Measurements from ENCODE around the gene PFN1. TPM values are rescaled to one million over a fixed set of nuclear protein-coding genes. Genes with fewer than 3 reads are reported as not detected.
A peak's percentile ranks its signal among the peaks of the same experiment; 100 is the strongest.

Gene PFN1
- total and polyA plus RNA-seq, 2 of the 8 experiments (the other 6 are each of a cell fraction or from before 2014, with no cell fraction given): 1,355 to 1,949 TPM

DNA sequence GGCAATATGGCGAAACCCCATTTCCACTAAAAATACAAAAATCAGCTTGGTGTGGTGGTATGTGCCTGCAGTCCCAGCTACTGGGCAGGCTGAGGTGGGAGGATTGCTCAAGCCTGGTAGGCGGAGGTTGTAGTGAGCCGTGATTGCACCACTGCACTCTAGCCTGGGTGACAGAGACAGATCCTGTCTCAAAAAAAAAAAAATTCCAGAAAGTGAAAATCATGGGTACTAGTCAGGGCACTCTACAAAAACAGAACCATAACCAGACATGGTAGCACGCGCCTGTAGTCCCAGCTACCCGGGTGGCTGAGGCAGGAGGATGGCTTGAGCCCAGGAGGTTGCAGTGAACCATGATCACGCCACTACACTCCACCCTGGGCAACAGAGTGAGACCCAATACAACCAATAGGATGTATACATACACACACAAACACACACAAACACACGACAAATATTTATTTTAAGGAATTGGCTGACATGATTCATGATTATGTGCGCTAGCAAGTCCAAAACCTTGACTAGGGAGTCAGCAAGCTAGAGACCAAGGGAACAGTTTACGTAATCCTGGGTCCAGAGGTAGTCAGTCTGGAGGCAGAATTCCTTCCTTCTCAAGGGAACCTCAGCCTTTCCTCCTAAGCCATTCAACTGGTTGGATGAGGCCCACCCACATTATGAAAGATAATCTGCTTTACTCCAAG lies 27.8 kb downstream of the PFN1 start:
- FAIRE-seq: no peak
- TF ChIP-seq, protein P1, sequence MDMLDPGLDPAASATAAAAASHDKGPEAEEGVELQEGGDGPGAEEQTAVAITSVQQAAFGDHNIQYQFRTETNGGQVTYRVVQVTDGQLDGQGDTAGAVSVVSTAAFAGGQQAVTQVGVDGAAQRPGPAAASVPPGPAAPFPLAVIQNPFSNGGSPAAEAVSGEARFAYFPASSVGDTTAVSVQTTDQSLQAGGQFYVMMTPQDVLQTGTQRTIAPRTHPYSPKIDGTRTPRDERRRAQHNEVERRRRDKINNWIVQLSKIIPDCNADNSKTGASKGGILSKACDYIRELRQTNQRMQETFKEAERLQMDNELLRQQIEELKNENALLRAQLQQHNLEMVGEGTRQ (IDR thresholded peaks at IDR 0.05; ENCODE audit: low read length): no peak
- TF ChIP-seq SUZ12 (IDR thresholded peaks at IDR 0.05; ENCODE audit: low read length): no peak
- TF ChIP-seq TCF12 (IDR thresholded peaks at IDR 0.05; ENCODE audit: low read depth, low read length): no peak
- TF ChIP-seq RFX5 (IDR thresholded peaks at IDR 0.05; ENCODE audit: borderline replicate concordance, low read depth, low read length): no peak
- TF ChIP-seq KDM4A (IDR thresholded peaks at IDR 0.05; ENCODE audit: low read depth, low read length, severe bottlenecking): no peak
- no peak for TF ChIP-seq BCL11A (IDR thresholded peaks at IDR 0.05; ENCODE audit: low read depth in 2 of 2, low read length in 2 of 2)
- no peak for TF ChIP-seq GTF2F1 (IDR thresholded peaks at IDR 0.05; ENCODE audit: borderline replicate concordance, low read depth, low read length)
- no peak for TF ChIP-seq BRCA1 (IDR thresholded peaks at IDR 0.05; ENCODE audit: low read depth, low read length)
- no peak for TF ChIP-seq RBBP5 (IDR thresholded peaks at IDR 0.05; ENCODE audit: borderline replicate concordance, low read depth, low read length)
- no peak for TF ChIP-seq KDM5A (IDR thresholded peaks at IDR 0.05; ENCODE audit: low read length)
- no peak for TF ChIP-seq PHF8 (conservative IDR thresholded peaks at IDR 0.05; ENCODE audit: low read depth, low read length)

More for the DNA sequence above, 27.8 kb downstream of the PFN1 start:
- Histone ChIP-seq H4K20me1 (replicated peaks in 1 of 2; ENCODE audit: control insufficient read depth in 1 of 2, insufficient read depth in 2 of 2, low read length in 2 of 2) (no peaks in the 10 kb centered on the region), H3K18ac (ENCODE audit: extremely low read depth, low read length) (no peak overlapping the region), H3K4me2 (ENCODE audit: insufficient read depth in 1 of 2, low read depth in 2 of 2, low read length in 2 of 2) (no peak overlapping the region), H3K4me1 (replicated peaks in 1 of 4; ENCODE audit: control insufficient read depth in 3 of 4, insufficient read depth in 4 of 4, low read length in 3 of 4) (peaks cover 0 to 5% (median 1%) of the 10 kb centered on the region in 4 experiments; a peak in 2 of 7 replicates), H2BK20ac (ENCODE audit: low read length) (no peak overlapping the region), H3K79me2 (ENCODE audit: control insufficient read depth in 1 of 2, insufficient read depth in 2 of 2, low read length in 2 of 2) (no peaks in the 10 kb centered on the region), H2BK12ac (ENCODE audit: low read depth, low read length) (no peak overlapping the region), H3K23ac (ENCODE audit: insufficient read length) (no peak overlapping the region), H3K9ac (replicated peaks in 1 of 4; ENCODE audit: extremely low read depth in 1 of 4, low read depth in 3 of 4, low read length in 3 of 4) (no peak overlapping the region), H3K36me3 (ENCODE audit: control insufficient read depth in 2 of 4, insufficient read depth in 4 of 4, low read length in 3 of 4) (no peaks in the 10 kb centered on the region), H3K4ac (replicated peaks; ENCODE audit: insufficient read length, low read depth, low read length) (peak overlapping the region; percentile 69), H4K8ac (ENCODE audit: extremely low read depth, insufficient read depth, low read length) (no peak overlapping the region), H2BK5ac (ENCODE audit: low read depth, low read length) (no peak overlapping the region), H3K4me3 (ENCODE audit: extremely low read depth in 1 of 4, insufficient read depth in 2 of 4, low read depth in 3 of 4, low read length in 4 of 4) (no peak overlapping the region), H3K14ac (ENCODE audit: insufficient read length) (no peak overlapping the region), H2AK5ac (ENCODE audit: low read depth, low read length) (peak overlapping the region; percentile 1; the same call in 1 of the 2 replicates), H3K56ac (replicated peaks; ENCODE audit: insufficient read length, low read depth, low read length) (no peak overlapping the region), H3K79me1 (ENCODE audit: low read depth, low read length) (no peaks in the 10 kb centered on the region), H2AFZ (ENCODE audit: low read length) (no peak overlapping the region), H3K27ac (ENCODE audit: low read depth, low read length) (no peak overlapping the region), H3K9me3 (ENCODE audit: insufficient read depth in 2 of 2, low read depth in 1 of 2, low read length in 1 of 2) (no peaks in the 10 kb centered on the region), H3K27me3 (replicated peaks in 1 of 4; ENCODE audit: control insufficient read depth in 3 of 4, extremely low read depth in 1 of 4, insufficient read depth in 3 of 4, low read length in 3 of 4) (no peaks in the 10 kb centered on the region), H3K23me2 (ENCODE audit: low read depth, low read length) (no peaks in the 10 kb centered on the region), H4K91ac (replicated peaks; ENCODE audit: insufficient read length, low read length) (no peak overlapping the region), H2BK120ac (replicated peaks; ENCODE audit: low read depth, low read length) (no peak overlapping the region), H4K5ac (ENCODE audit: insufficient read length, low read depth, low read length) (no peak overlapping the region), H2BK15ac (ENCODE audit: low read length) (no peak overlapping the region)
- DNase-seq (ENCODE audit: low read depth in 1 of 2, low spot score in 2 of 2): no peak
- WGBS, 2 experiments (ENCODE audit: extremely low coverage in 1 of 2, insufficient coverage in 1 of 2, insufficient read length in 1 of 2, insufficient replicate concordance in 2 of 2, low coverage in 1 of 2, low lambda C conversion rate in 2 of 2, missing lambda C conversion rate in 1 of 2): 91% methylated on average over 10 of the region's 10 CpGs; no CpG with 5 or more reads in 1 of the 2 experiments
- ChIA-PET CTCF (ENCODE audit: partially characterized antibody) (interaction anchor here (0.6 to 5.5 kb wide), 5 partner anchors 9 to 184 kb away, joined by 3 to 33 read pairs (median 5); no protein-coding TSS in a partner anchor), POLR2A (ENCODE audit: partially characterized antibody) (interaction anchor here (0.8 to 3.4 kb wide), 14 partner anchors 9 to 183 kb away, joined by 3 to 23 read pairs (median 7); partner anchors contain the start of genes GP1BA, PFN1, RNF167 and SLC25A11)

Measured in H1 (cell line).